ENCODE results near the gene SPEM1.

Gene SPEM1

DNA sequence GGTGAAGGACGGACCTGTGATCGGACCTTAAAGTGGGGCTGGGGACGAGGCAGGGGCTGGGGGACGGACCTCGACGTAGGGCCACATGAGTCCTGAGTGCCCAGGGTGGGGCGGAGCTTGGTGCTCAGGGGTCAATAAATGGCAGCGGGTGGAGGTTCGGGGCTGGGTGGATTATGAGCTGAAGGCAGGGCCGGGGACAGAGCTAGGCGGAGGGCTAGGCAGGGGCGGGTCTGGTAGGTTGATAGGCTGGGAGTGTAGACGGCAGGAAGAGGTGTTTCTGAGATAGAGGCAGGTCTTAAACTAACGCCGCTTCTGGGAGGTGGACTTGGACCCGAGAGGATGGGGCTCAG, 25.5 kb downstream of the SPEM1 start:
- no peak overlapping the region for H3K9ac ChIP-seq (ENCODE audit: low read length)

DNA sequence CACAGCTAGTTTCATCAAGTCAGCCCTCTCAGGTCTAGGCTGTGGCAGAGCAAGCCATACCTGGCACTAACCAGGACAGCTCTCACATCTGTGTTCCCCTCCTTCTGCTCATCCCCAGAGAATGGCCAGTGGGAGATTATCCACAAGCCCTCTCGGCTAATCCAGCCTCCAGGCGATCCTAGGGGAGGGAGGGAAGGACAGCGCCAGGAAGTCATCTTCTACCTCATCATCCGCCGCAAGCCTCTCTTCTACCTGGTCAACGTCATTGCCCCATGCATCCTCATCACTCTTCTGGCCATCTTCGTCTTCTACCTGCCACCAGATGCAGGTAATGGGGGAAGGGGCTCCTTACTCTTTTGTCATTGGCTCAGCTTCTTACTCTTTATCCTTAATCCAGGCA, 28.3 kb downstream of the SPEM1 start:
- no peak overlapping the region for H3K4me3 ChIP-seq (ENCODE audit: low read depth in 1 of 2, low read length in 2 of 2)
- peaks cover 22 to 35% of the 10 kb centered on the region in 2 donors for H3K27me3 ChIP-seq (ENCODE audit: control insufficient read depth in 1 of 2, insufficient read depth in 2 of 2, low read length in 2 of 2)
- no peaks in the 10 kb centered on the region for H3K36me3 ChIP-seq (ENCODE audit: insufficient read depth, low read length)
- H3K27ac ChIP-seq (ENCODE audit: low read depth, low read length) = no peak overlapping the region
- no peaks in the 10 kb centered on the region for H3K9me3 ChIP-seq (ENCODE audit: low read length)
- H3K9ac ChIP-seq (ENCODE audit: low read length) = no peak overlapping the region
- no peaks in the 10 kb centered on the region for H3K4me1 ChIP-seq (ENCODE audit: insufficient read depth, low read length)

More for the DNA sequence above, 25.5 kb downstream of the SPEM1 start:
- Histone ChIP-seq H3K4me3 (ENCODE audit: low read depth in 1 of 2, low read length in 2 of 2) (no peak overlapping the region), H3K9me3 (ENCODE audit: low read length) (no peaks in the 10 kb centered on the region), H3K4me1 (ENCODE audit: insufficient read depth, low read length) (peaks cover under 1% of the 10 kb centered on the region), H3K36me3 (ENCODE audit: insufficient read depth, low read length) (no peaks in the 10 kb centered on the region), H3K27me3 (ENCODE audit: control insufficient read depth in 1 of 2, insufficient read depth in 2 of 2, low read length in 2 of 2) (peaks cover 38 to 60% of the 10 kb centered on the region in 2 donors), H3K27ac (ENCODE audit: low read depth, low read length) (no peak overlapping the region)

DNA sequence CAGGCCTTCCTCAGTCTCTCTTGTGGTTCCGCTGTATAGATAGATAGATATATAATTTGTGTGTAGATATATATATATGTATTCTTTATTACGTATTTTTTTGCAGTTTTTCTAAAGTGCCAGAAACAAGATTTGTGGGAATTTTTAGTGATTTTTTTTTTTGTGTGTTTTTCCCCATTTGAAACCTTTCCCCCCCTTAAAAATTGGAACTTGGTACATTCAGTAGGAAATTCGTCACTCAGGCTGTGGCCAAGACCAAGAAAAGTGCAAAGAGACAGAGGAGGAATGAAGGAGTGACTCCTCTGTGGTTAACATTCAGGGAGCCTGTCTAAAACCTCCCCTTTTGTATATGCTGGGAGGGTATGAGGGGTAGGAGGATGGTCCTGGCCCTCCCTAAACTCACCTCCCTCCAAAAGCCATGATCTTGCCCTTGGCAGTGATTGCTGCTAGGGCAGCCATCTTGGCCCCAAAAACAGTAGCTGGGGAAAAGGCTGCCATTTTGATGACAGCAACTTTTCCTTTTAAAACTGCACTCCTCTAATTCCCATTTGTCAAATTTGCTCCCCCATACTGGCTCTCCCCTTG, 39.9 kb downstream of the SPEM1 start:
- no peaks in the 10 kb centered on the region for H3K27me3 ChIP-seq (ENCODE audit: control insufficient read depth in 1 of 2, insufficient read depth in 2 of 2, low read length in 2 of 2)
- H3K9ac ChIP-seq (ENCODE audit: low read length) = no peak overlapping the region
- H3K27ac ChIP-seq (ENCODE audit: low read depth, low read length) = no peak overlapping the region
- H3K36me3 ChIP-seq (ENCODE audit: insufficient read depth, low read length) = peaks cover 8% of the 10 kb centered on the region
- H3K9me3 ChIP-seq (ENCODE audit: low read length) = no peaks in the 10 kb centered on the region
- H3K4me3 ChIP-seq (ENCODE audit: low read depth in 1 of 2, low read length in 2 of 2) = no peak overlapping the region
- H3K4me1 ChIP-seq (ENCODE audit: insufficient read depth, low read length) = peaks cover 5% of the 10 kb centered on the region

- H3K27me3 ChIP-seq (ENCODE audit: control insufficient read depth in 1 of 2, insufficient read depth in 2 of 2, low read length in 2 of 2) = no peaks in the 10 kb centered on the region
- peaks cover 8% of the 10 kb centered on the region for H3K36me3 ChIP-seq (ENCODE audit: insufficient read depth, low read length)
- no peaks in the 10 kb centered on the region for H3K9me3 ChIP-seq (ENCODE audit: low read length)
- no peak overlapping the region for H3K9ac ChIP-seq (ENCODE audit: low read length)
- H3K4me1 ChIP-seq (ENCODE audit: insufficient read depth, low read length) = peaks cover 6% of the 10 kb centered on the region
- H3K27ac ChIP-seq (ENCODE audit: low read depth, low read length) = no peak overlapping the region
- no peak overlapping the region for H3K4me3 ChIP-seq (ENCODE audit: low read depth in 1 of 2, low read length in 2 of 2)
Observed at GRCh38 chr17:7460850-7461660, 40.9 kb downstream of the SPEM1 start.

- Histone ChIP-seq H3K27ac (ENCODE audit: low read depth, low read length) (no peak overlapping the region), H3K9me3 (ENCODE audit: low read length) (no peaks in the 10 kb centered on the region), H3K9ac (ENCODE audit: low read length) (no peak overlapping the region), H3K36me3 (ENCODE audit: insufficient read depth, low read length) (peaks cover 8% of the 10 kb centered on the region), H3K4me3 (ENCODE audit: low read depth in 1 of 2, low read length in 2 of 2) (no peak overlapping the region), H3K27me3 (ENCODE audit: control insufficient read depth in 1 of 2, insufficient read depth in 2 of 2, low read length in 2 of 2) (no peaks in the 10 kb centered on the region), H3K4me1 (ENCODE audit: insufficient read depth, low read length) (peaks cover 17% of the 10 kb centered on the region)
Observed at GRCh38 chr17:7462474-7463371, 42.6 kb downstream of the SPEM1 start.

DNA sequence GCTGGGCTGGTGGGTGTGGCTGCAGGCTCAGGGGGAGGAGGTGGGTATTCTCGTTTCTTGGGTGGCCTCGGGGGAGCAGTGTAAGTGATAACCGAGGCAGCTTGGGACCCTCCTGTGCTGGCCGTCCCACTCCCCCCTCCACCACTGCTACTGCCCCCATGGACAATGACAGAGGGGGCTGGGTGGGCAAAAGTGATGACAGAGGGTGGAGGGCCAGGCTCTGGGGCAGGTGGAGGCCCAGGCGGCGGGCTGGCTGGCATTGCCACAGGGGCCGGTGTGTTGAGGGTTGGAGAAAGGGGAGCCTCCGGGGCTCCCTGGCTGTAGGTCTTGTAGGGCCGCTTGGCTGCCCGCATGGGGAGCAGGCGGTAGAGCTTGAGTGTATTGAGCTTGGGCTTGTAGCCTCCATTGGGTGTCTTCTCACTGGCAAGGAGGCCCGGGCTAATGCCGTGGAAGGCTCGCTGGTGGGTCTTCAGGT, 43.3 kb downstream of the SPEM1 start:
- Histone ChIP-seq H3K9me3 (ENCODE audit: low read length) (no peaks in the 10 kb centered on the region), H3K4me3 (ENCODE audit: low read depth in 1 of 2, low read length in 2 of 2) (no peak overlapping the region), H3K4me1 (ENCODE audit: insufficient read depth, low read length) (peaks cover 21% of the 10 kb centered on the region), H3K27ac (ENCODE audit: low read depth, low read length) (no peak overlapping the region), H3K27me3 (ENCODE audit: control insufficient read depth in 1 of 2, insufficient read depth in 2 of 2, low read length in 2 of 2) (no peaks in the 10 kb centered on the region), H3K36me3 (ENCODE audit: insufficient read depth, low read length) (peaks cover 8% of the 10 kb centered on the region), H3K9ac (ENCODE audit: low read length) (no peak overlapping the region)

DNA sequence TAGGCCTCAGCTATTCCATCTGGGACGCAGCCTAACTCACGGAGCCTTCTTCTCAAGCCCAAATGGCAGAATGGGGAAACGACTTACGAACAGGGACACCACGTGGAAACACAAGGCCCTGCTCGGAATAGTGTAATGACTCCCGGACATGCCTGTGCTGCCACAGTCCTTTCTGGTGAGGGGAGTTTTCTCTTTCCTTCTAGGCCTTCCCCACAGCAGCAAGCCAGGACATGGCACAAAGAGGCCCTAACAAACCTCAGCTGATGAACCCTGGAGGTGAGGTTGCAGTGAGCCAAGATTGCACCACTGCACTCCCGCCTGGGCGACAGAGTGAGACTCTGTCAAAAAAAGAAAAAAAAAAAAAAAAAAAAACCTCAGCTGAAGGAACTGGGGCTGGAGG, 44.0 kb downstream of the SPEM1 start:
- Histone ChIP-seq H3K4me1 (ENCODE audit: insufficient read depth, low read length) (peaks cover 21% of the 10 kb centered on the region), H3K36me3 (ENCODE audit: insufficient read depth, low read length) (peaks cover 8% of the 10 kb centered on the region), H3K4me3 (ENCODE audit: low read depth in 1 of 2, low read length in 2 of 2) (no peak overlapping the region), H3K27me3 (ENCODE audit: control insufficient read depth in 1 of 2, insufficient read depth in 2 of 2, low read length in 2 of 2) (no peaks in the 10 kb centered on the region), H3K9me3 (ENCODE audit: low read length) (no peaks in the 10 kb centered on the region), H3K9ac (ENCODE audit: low read length) (no peak overlapping the region), H3K27ac (ENCODE audit: low read depth, low read length) (no peak overlapping the region)

DNA sequence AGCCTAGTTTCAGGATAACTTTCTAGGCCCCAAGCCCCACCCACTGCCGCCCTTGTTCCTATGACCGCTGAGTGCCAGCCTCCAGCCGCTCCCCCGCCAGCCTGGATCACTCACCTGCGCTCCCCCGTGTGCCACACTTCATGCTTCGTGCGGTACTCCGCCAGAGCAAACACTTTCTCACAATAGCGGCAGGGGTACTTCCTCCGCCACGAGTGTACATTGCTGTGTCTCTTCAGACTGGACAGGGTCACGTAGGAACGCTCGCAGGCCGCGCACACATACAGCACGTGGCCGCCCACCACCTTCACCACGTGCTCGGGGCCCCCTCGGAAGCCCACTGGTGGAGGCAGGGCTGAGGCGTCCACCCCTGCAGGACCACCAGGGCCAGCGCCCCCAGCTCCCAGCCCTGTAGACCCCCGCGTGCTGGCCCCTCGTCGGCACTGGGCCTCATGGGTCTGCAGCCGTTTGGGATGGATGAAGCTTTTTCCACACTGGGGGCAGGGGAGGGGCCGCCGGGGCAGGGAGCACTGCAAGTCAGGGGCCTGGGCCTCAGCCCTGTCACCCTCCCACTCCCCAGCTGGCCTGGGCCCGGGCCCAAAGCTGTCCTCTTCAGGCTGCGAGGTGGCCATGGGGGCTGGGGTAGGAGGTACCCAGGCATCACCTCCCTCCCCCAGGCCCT, 45.6 kb downstream of the SPEM1 start:
- Histone ChIP-seq H3K4me3 (ENCODE audit: low read depth in 1 of 2, low read length in 2 of 2) (no peak overlapping the region), H3K4me1 (ENCODE audit: insufficient read depth, low read length) (peaks cover 21% of the 10 kb centered on the region), H3K27ac (ENCODE audit: low read depth, low read length) (no peak overlapping the region), H3K9me3 (ENCODE audit: low read length) (no peaks in the 10 kb centered on the region), H3K9ac (ENCODE audit: low read length) (no peak overlapping the region), H3K36me3 (ENCODE audit: insufficient read depth, low read length) (peaks cover 8% of the 10 kb centered on the region), H3K27me3 (ENCODE audit: control insufficient read depth in 1 of 2, insufficient read depth in 2 of 2, low read length in 2 of 2) (no peaks in the 10 kb centered on the region)

DNA sequence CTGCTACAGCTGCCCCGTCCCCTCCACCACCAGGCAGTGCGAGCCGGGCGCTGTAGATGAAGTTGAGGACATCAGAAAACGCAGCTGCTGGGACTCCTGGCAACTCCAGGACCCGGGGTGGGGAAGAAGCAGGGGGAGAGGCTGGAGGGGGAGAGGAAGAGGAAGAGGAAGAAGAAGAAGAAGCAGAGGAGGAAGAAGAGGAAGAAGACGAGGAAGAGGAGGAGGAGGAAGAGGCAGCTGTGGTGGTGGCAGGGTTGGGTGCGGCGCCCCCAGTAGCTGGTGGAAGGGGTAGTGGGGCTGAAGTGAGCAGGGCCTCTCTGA, 46.2 kb downstream of the SPEM1 start:
- Histone ChIP-seq H3K9ac (ENCODE audit: low read length) (no peak overlapping the region), H3K4me3 (ENCODE audit: low read depth in 1 of 2, low read length in 2 of 2) (no peak overlapping the region), H3K36me3 (ENCODE audit: insufficient read depth, low read length) (peaks cover 8% of the 10 kb centered on the region), H3K27me3 (ENCODE audit: control insufficient read depth in 1 of 2, insufficient read depth in 2 of 2, low read length in 2 of 2) (no peaks in the 10 kb centered on the region), H3K9me3 (ENCODE audit: low read length) (no peaks in the 10 kb centered on the region), H3K4me1 (ENCODE audit: insufficient read depth, low read length) (peaks cover 21% of the 10 kb centered on the region), H3K27ac (ENCODE audit: low read depth, low read length) (peak overlapping the region; percentile 21)

DNA sequence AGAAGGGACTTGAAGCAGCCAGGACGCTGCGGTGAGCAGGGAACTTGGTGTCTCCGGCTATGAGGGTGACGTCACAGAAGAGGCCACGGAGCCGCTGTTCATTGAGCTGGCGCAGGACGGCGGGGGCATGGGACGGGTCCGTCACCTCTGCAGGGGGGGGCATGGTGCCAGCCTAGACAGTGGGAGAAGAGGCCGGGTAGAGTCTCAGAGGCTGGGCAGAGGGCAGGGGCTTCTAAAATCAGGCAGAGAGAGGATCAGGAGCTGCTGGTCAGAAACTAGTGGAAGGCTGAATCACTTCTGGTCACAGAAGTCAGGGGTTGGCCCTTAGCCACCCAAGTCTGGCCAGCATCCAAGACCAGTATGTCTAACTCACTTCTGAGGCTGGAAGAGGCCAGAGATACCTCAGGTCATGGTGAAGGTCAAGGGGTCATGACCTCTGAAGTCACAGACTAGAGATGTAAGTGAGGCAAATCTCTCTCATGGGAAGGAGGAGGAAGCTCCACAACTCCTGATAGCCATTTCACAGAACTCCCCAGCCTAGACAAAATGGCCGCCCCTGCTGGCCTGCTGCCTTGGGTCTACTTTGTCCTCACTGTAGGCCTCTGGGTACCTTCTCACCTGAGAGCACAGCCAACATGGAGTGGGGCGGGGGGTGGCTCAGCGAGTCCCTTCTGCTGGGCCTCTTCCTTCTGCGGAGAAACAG, 46.7 kb downstream of the SPEM1 start:
- Histone ChIP-seq H3K9ac (ENCODE audit: low read length) (no peak overlapping the region), H3K27ac (ENCODE audit: low read depth, low read length) (peak overlapping the region; percentile 21), H3K27me3 (ENCODE audit: control insufficient read depth in 1 of 2, insufficient read depth in 2 of 2, low read length in 2 of 2) (no peaks in the 10 kb centered on the region), H3K9me3 (ENCODE audit: low read length) (no peaks in the 10 kb centered on the region), H3K4me1 (ENCODE audit: insufficient read depth, low read length) (peaks cover 27% of the 10 kb centered on the region), H3K4me3 (ENCODE audit: low read depth in 1 of 2, low read length in 2 of 2) (no peak overlapping the region), H3K36me3 (ENCODE audit: insufficient read depth, low read length) (peaks cover 8% of the 10 kb centered on the region)

All from muscle layer of colon (tissue), 2 donors.